ENCODE results near the gene DPPA3.
"Not testable (repeated sequence)": the region's sequence is repeated elsewhere in the genome, so short reads cannot be mapped to it uniquely, and the experiment has no call there.

DPPA3 gene

DNA sequence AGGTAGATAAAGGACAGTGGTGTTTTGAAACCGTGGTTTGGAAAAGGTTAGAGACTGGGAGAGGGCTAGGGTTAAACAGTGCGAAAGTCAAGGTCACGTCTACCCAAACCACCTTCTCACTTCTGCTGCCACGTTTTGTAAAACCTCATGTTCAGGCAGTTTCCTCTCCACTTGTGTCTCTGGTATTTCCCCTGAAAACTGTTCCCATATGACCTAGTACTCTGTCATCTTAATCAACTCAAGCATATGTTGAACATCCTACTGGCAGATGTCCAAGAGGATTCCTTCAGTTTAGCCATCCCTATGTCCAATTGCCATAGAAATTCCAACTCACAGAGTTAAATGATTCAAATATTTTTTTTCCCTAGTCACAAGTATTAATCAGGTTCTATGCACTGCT, 18.5 kb downstream of the DPPA3 start:
- no peak for DNase-seq (ENCODE audit: low read depth in 1 of 2, low spot score in 1 of 2)

DNA sequence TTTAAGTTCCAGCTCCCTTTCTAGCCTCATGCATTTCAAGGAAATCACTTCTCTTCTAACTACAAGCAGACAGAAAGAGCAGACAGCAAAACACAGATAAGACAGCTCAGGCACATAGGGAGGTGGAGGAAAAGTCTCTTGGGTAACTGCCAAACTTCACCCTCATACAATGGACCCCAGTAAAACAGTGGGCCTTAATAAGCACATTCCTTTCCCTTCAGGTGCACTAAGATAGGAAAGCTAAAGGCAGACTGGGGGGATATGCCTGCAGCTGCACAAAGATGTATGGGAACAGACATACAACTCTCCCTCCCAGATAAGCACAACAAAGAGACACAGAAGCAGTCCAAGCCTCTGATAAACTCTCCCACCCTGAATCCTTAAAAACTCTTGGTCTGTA, 19.8 kb downstream of the DPPA3 start:
- not testable (repeated sequence) for DNase-seq (ENCODE audit: low read depth in 1 of 2, low spot score in 1 of 2)

DNA sequence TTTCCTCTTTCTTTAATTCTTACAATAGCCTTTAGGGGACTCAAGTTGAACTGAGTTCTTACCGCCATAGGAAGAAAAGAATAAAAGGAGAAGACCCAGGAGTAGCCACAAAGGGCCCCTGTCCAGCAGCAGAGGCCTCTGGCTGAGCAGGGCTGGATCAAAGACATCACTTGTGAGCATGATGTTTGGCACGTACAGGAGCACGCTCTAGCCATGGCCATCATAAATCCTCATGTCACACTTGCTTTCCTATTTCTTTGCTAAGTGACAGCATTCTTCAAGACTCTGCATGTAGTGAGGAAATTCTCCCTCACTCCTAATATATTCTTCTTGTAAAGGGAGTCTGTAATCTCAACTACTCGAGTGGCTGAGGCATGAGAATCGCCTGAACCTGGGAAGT, 20.3 kb downstream of the DPPA3 start:
- DNase-seq (ENCODE audit: low read depth in 1 of 2, low spot score in 1 of 2), result no peak

DNA sequence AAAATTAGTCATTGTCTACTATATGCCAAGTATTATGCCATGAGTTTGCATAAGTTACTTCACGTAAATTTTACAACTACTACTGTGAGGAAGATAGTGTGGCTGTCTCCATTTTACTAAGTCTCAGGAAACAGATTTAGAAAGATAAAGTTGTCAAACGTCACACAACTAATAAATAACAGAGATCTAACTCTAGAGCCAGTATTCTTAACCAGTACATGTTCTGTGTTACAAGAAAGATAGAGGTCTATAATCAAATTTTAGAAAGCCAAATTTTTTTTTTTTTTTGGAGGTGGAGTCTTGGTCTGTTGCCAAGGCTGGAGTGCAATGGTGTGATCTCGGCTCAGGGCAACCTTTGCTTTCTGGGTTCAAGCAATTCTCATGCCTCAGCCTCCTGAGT, 21.8 kb downstream of the DPPA3 start:
- no peak for DNase-seq (ENCODE audit: low read depth in 1 of 2, low spot score in 1 of 2)

DNA sequence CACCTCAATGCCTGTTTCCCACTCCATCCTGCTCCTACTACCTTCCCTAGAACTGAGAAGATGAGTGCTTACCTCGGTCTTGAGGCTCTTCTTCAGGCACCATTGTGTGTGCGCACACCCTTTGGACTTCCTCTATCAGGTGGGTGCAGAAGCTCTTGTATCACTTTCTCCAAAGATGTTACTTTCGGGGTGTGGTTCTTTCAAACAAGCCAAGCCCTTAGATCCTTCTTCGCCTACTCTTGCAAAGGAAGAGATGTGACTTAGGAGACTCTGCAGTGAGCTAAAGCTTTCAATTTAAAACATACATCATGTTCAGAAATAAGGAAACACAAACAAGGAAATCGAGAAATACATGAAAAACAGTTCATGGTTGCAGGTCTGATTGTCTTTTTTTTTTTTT, 36.0 kb downstream of the DPPA3 start, which contains the start of gene CLEC4C:
CLEC4C (minus strand) TSS at position 130 of the 400 bp plus-strand sequence; CDS start at position 103, 27 bp downstream.
- DNase-seq (ENCODE audit: low read depth in 1 of 2, low spot score in 1 of 2), result no peak

DNA sequence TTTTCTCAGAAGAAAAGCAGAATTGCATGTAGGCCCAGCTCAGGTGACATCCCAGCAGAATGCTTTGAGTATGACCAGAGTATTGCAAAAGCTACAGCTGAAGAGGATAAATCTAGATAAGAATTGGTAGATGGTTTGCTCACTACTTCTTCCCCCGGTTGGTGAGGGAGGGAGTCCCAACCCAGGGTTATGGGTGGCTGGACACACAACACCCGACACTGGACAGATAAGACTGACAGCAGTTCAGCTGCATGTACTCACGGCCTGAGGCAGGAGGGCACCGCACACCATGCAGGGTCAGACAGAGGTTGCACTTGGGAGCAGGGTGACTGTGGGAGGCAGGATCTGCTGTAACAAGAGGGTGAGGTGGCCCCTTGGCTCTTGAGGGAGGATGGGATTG, 37.6 kb downstream of the DPPA3 start:
- DNase-seq (ENCODE audit: low read depth in 1 of 2, low spot score in 1 of 2), result no peak

DNA sequence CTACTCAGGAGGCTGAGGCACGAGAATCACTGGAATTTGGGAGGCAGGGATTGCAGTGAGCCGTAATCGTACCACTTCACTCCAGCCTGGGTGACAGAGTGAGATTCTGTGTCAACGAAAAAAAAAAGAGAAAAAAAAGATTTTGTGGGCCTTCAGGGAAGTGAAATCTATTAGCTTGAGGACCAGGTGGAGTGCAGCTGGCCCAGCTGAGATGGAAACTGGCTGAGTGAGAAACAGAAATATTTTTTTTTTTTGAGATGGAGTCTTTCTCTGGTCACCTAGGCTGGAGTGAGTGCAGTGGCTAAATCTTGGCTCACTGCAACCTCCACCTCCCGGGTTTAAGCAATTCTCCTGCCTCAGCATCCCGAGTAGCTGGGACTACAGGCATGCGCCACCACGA, 38.2 kb downstream of the DPPA3 start:
- no peak for DNase-seq (ENCODE audit: low read depth in 1 of 2, low spot score in 1 of 2)

DNA sequence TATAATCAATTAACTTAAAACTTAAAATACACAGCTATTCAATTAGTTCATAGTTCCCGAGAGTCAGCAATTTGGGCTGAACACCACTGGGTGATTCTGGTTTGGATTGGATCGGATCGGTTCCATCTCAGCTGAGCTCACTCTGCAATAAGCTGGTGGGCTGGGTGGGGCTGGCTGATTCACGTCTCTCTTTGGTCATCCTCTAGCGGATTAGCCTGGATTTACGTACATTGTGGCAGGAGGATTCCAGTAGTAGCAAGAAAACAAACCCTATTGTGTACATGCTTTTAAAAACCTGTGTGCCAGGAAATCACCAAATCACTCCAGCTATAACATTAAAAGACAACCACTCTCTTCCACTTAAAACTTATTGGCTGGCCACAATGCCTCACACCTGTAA, 39.1 kb downstream of the DPPA3 start:
- no peak for DNase-seq (ENCODE audit: low read depth in 1 of 2, low spot score in 1 of 2)

DNA sequence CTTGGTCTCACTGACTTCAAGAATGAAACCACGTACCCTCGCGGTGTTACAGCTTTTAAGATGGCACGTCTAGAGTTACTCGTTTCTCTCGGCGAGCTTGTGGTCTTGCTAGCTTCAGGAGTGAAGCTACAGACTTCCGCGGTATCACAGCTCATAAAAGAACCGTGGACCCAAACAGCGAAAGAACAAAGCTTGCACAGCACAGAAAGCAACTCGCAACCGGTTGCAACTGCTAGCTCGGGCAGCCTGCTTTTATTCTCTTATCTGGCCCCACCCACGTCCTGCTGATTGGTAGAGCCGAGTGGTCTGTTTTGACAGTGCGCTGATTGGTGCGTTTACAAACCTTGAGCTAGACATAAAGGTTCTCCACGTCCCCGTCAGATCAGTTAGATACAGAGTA, 40.2 kb downstream of the DPPA3 start:
- no peak for DNase-seq (ENCODE audit: low read depth in 1 of 2, low spot score in 1 of 2)

DNA sequence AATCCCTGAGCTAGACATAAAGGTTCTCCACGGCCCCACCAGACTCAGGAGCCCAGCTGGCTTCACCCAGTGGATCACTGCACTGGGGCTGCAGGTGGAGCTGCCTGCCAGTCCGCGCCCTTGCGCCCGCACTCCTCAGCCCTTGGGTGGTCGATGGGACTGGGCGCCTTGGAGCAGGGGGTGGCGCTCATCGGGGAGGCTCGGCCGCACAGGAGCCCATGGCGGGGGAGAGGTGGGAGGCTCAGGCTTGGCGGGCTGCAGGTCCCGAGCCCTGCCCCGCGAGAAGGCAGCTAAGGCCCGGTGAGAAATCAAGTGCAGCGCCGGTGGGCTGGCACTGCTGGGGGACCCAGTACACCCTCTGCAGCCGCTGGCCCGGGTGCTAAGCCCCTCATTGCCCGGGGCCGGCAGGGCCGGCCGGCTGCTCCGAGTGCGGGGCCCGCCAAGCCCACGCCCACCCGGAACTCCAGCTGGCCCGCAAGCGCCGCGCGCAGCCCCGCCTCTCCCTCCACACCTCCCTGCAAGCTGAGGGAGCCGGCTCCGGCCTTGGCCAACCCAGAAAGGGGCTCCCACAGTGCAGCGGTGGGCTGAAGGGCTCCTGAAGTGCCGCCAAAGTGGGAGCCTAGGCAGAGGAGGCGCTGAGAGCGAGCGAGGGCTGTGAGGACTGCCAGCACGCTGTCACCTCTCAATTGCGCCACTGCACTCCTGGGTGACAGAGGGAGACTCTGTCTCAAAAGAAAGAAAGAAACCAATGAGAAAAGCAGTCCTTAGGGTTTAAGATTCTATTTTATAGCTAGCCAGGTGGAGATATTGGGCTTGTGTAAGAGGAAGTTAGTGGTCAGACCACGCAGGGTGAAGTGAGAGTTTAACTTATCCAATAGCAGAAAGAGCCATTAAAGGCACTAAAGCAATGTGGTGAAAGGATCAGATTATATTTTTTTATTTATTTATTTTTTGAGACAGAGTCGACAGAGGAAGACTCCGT, 41.0 kb downstream of the DPPA3 start:
- DNase-seq (ENCODE audit: low read depth in 1 of 2, low spot score in 1 of 2), result not testable (repeated sequence)

DNA sequence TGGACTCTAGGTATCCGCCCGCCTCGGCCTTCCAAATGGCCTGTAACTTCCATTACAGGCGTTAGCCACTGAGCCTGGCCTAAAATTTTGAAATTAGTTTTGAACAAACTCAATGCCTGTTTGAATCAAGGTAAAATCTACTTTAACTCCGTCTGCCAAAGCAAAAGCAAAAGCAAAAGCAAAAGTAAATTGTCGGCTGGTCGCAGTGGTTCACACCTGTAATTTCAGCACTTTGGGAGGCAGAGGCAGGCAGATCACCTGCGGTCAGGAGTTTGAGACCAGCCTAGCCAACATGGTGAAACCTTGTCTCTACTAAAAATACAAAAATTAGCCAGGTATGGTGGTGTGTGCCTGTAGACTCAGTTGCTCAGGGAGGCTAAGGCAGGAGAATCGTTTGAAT, 44.4 kb downstream of the DPPA3 start:
- not testable (repeated sequence) for DNase-seq (ENCODE audit: low read depth in 1 of 2, low spot score in 1 of 2)

DNA sequence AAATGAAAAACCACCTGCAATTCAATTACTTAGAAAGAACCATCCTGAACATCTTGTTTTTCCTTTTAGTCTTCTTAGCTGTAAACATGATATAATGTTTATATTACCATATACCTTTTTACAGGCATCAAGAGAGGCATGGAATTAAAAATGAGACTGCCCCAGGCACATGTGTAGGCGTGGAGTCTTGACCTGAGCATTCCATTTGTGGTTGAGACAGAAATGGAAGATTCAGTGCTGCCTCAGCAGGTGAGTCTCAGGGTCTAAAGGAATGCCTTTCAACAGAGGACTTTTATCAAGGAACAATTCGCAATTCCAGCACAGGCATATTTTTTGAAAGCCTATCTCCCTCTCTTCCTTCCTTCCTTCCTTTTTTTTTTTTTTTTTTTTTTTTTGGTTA, 45.8 kb downstream of the DPPA3 start:
- no peak for DNase-seq (ENCODE audit: low read depth in 1 of 2, low spot score in 1 of 2)

DNA sequence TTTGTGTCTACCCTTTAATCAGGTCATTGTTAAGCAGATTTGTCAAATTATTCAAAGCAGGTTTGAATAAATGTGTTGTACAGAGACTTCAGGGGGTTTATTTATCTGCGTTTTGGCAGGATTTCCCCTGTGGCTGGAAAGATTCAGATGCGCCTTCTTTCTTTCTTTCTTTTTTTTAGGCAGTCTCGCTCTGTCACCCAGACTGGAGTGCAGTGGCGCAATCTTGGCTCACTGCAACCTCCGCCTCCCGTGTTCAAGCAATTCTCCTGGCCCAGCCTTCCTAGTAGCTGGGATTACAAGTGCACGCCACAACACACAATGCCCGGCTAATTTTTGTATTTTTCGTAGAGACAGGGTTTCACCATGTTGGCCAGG, 47.5 kb downstream of the DPPA3 start:
- DNase-seq (ENCODE audit: low read depth in 1 of 2, low spot score in 1 of 2), result no peak
